HS-5 (cell line): ENCODE measurements around the gene CEP95.
A peak's percentile ranks its signal among the peaks of the same experiment; 100 is the strongest.
"Not testable (repeated sequence)": the region's sequence is repeated elsewhere in the genome, so short reads cannot be mapped to it uniquely, and the experiment has no call there.

ENCODE experiments used
- DNase-seq: peaks from one replicate; pipeline ENCODE4 v3.0.0-alpha.2; 2012; ENCODE audit warnings: low read depth

The CEP95 gene

DNA sequence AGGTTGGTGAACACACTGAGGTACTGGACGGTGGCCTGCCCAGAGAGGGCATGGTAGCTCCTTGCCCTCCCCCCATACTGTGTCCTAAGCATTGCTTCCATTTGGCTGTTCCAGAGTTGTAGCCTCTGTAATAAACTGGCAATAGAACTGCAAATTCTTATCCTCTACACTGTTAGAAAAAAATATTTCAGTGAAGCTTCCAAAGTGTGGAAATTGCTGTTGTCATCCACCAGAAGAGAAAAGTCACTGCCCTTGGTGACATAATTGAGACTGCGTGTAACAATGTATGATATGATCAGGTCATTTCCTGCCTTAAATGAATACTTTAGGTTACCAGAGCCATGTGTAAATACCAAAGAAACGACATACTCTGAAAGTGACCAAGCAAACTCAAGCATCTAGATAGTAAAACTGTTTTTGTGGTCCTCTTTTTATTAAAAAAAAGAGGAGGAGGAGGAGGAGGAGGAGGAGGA is 65.9 kb downstream of the CEP95 start:
- DNase-seq: peak; percentile 45

GRCh38 chr17:64573214-64573613 is 66.4 kb downstream of the CEP95 start:
- DNase-seq: no peak

DNA sequence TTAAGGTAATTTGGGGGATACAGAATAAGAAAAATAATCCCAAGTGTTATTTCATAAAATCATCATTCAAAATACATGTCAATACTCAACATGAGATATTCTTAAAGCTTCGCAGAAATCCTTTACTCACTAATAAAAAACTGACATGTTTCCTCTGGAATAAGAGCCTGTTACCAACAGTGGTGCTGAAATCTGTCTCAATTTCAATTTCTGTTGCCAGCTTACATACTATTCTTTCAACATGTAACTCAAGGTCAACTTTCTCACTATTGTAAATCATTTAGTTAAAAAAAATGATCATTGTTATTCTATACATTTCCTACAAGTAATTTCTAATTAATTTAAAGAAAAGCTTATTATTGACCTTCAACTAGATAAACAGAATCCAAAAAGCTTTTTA is 67.9 kb downstream of the CEP95 start:
- DNase-seq: no peak

DNA sequence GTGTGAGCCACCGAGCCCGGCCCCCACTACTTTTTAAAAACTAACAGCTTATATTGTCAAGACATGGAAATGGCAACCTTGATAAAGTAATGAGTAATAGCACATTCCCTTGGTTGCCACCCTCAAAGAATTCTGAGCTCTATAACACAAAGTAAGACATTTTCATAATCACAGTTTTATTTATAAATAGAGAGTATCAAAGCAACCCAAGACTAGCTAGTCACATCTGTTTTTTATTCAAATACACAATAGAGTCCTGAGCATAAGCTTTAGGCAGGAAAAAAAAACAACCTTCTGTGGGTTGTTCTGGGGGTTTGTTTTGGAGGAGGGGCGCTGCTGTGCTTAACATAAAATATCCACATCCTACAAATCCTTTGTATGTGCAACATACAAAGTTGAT is 68.7 kb downstream of the CEP95 start:
- no peak for DNase-seq

DNA sequence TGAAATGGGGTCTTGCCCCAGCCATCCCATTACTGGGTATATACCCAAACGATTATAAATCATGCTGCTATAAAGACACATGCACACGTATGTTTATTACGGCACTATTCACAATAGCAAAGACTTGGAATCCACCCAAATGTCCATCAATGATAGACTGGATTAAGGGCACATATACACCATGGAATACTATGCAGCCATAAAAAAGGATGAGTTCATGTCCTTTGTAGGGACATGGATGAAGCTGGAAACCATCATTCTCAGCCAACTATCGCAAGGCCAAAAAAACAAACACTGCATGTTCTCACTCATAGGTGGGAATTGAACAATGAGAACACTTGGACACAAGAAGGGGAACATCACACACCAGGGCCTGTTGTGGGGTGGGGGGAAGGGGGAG is 70.2 kb downstream of the CEP95 start:
- DNase-seq: not testable (repeated sequence)

DNA sequence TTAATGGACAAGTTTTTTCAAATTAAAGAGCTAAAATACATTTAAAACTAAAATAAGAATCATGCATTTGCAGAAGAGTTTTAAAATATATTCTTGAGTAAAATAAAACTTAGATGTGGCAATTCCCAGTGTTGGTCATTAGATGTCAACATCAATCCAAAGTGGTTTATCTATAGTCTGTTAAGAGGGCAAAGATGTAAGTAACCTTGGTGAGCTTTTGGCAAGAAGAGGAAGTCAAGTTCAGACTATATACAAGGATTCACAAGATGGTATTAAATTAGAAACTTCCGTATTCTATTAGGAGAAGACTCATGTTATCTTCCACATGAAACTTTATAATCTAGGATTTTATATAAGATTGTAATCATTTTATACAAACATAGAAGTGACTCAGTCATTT is 73.1 kb downstream of the CEP95 start:
- no peak for DNase-seq

GRCh38 chr17:64580384-64581315 is 73.9 kb downstream of the CEP95 start:
- DNase-seq: no peak

- DNase-seq: no peak
Observed at GRCh38 chr17:64583038-64583437, 76.3 kb downstream of the CEP95 start.

DNA sequence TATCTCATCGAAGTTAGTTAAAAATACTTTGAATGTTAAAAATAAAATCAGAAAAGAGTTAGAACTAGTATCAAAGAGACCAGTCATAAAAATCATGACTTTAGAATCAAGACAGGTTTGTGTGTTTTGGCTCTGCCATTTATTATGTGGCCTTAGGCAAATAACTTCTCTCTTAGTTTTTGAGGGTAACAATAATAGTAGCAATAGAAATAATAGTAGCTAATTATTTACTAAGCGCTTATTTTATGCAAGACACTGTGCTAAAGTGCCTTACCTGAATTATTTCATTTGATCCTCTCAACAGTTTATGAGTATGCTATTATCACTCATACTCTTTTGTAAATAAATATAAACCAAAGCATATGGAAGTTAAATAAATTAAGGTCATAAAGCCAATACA is 78.4 kb downstream of the CEP95 start:
- DNase-seq: no peak
